CD4-positive, alpha-beta T cell treated with Interferon alpha-2 for 1 hour (primary cell): ENCODE measurements around the gene SRCIN1.
A peak's percentile ranks its signal among the peaks of the same experiment; 100 is the strongest.

Source experiments
- DNase-seq, 2 donors: peaks; one replicate each; pipeline ENCODE4 v3.0.0-alpha.2; 2020 to 2022

SRCIN1 gene

DNA sequence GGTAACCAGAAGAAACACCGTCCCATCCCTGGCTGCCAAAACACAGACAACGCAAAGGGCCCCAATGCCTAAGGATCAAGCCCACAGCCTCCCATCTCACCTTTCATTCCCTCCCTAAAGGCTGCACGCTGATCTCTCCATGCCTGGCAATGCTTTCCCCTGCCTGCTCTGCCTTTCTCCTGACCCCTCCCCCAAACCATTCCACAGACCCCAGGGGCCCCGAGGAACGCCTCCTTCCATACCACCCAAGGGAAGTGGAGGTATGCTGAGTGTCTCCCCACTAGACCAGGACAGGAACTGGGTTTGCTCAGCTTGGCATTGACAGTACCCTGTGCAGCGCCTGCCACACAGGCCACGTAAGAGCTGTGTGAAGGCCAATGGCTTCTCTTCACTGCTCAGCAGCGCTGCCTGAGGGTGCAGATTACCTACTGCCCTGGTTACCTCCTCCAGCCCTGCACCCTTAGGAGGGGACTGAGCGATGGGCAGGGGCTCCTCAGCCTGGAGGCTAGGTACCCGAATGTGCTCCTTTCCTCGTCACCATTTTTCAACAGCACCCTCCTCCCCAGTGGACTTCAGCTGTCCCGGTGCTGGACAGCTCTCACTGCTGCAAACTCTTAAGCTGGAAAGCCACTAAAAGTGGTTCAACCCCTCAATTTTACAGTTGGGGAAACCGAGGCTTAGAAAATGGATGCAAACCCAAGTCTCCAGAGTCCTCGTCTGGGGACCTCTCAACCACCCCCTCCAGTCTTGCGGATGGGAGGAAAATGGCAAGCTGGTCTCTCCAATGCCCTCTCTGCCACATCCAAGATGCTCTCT, 45.0 kb downstream of the SRCIN1 start:
- DNase-seq = peak; percentile 9 to 29

DNA sequence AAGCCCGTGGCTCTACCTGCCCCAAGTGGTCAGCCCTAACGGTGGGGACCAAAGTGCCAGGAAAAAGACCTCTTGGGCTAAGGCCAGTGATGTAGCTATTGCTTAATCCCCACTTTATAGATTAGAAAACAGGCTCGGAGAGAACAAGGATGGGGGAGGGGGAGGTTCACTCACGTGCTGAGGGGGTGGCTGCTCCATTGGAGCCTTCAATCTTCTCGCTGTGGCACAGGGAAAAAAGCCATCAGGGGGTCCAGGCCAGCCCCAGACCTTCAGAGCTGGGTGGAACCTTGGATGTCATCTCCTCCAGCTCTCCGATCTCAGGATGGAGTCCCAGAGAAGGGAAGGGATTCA, 45.9 kb downstream of the SRCIN1 start:
- DNase-seq = no peak

DNA sequence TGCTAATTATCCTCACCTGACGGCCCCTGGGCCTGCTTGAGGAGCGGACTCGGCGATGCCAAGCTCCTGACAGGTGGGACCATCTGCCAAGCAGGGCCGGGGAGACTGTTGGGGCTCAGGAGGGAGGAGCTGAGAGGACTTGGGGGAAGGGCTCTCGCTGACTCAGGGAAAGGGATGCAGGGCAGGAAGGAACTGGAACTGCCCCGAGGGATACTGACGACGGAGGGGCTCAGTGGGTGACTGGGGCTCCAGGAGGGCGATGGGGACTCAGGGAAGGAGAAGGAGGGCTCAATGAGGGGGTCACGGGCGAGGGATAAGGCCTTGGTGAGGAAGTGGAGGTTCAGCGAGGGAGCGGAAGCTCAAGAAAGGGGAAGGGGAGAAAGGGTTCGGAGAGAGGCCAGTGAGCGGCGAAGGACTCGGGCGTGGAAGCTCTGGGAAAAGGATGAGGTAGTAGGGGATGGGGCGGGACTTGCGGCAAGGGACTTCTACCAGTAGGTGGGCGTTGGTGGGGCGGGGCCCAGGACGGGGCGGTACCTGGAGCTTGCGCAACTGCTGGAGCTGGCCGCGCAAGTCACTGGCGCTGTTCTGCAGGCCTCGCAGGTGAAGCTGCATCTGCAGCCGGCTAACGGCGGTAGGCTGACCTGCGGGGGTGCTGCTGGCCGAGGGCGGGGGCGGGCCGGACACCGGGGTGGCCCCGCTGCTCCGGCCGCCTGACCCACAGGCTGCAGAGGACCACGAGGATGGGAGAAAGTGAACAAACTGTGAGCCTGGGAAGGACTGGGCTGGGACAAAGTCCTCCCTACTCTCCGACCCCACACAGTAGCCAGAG, 46.5 kb downstream of the SRCIN1 start:
- peak; percentile 87 to 89 for DNase-seq

DNA sequence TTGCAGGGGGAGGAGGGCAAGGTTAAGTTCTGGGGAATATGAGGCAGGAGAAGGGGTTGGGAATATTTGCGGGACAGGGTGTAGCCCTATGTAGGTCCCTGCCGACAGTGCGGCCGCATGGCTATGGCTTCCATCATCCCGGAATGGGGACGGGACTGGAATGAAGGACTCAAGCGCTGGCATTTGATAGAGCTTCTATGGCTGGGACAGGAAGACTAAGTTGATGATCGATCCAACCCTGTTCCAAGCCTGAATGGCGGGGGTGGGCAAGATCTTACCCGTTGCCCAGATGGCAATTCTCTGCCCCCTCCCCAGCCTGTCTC, 47.1 kb downstream of the SRCIN1 start:
- no peak for DNase-seq

DNA sequence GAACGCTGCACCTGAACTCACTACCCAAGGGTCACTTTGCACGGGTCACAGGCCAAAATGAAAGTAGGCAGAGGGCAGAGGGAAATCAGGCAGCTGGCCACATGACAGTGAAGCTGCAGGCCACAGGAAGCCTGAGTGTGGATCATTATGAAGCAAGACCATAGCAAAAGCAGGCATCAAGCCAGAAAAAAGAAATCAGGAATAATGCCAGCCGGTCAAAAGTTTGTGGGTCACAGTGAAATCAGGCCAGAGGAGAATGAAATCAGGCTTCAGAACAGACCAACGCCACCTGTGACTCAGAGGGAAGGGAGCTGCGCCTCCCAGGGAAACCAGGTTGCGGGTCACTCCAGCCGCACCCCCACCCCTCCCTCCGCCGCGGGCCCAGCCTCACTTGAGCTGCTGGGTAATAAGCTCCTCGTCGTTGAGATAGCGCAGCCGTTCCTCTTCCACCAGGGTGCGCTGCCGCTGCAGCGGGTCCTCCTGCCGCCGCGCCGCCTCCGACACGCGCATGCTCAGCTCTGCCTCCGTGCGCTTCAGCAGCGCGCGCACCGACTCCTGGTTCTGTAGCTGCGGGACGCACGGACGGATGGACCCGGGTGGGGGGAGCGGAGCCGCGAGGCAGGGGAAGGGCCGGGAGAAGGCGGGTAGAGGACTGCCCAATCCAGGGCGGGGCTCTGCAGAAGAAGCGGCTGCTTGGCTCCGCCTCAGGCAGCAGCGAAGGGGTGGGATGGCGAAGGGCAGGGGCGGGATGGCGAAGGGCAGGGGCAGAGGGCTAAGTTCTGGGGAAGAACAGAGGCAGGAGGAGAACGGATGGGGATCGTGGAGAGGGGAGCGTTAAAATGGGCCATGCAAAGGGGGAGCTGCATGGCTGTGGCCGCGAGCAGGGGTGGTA, 47.7 kb downstream of the SRCIN1 start:
- DNase-seq = peak; percentile 90 to 92

DNA sequence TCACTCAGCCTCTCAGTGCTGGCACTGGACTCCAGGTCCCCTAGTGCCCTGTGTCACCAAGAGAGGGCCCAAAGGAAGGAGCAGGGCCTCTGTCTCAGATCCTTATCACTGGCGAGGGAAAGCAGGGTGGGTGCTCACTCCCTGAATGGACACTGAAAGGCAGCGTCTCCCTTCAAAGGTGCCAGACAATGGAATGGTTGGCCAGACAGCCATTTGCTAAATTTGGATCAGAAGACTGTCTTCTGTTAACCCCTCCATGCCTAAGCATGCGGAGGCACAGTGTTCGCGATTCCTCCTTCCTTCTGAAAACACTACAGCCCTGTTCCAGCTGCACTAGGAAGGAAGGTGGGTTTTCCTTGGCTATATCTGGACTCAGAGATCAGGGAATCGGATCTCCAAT, 48.4 kb downstream of the SRCIN1 start:
- DNase-seq = no peak

DNA sequence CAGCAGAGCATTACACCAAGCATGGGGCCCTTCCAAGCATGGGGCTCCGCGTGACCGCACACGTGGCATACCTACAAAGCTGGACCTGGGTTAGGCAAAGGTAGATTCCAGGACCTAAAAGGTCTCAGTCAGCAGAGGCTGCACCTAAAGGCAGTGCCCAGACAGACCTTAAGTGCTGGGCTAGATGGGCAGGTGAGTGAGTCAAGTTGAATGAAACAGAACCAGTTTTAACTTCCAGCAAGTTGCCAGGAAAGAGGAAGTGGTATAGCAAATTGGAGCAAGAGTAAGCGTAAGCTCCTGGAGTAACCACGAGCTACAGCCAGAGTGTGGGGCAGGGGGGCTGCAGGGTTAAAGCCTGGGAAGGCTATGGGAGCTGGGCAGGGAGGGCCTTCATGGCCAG, 49.5 kb downstream of the SRCIN1 start:
- DNase-seq = no peak

DNA sequence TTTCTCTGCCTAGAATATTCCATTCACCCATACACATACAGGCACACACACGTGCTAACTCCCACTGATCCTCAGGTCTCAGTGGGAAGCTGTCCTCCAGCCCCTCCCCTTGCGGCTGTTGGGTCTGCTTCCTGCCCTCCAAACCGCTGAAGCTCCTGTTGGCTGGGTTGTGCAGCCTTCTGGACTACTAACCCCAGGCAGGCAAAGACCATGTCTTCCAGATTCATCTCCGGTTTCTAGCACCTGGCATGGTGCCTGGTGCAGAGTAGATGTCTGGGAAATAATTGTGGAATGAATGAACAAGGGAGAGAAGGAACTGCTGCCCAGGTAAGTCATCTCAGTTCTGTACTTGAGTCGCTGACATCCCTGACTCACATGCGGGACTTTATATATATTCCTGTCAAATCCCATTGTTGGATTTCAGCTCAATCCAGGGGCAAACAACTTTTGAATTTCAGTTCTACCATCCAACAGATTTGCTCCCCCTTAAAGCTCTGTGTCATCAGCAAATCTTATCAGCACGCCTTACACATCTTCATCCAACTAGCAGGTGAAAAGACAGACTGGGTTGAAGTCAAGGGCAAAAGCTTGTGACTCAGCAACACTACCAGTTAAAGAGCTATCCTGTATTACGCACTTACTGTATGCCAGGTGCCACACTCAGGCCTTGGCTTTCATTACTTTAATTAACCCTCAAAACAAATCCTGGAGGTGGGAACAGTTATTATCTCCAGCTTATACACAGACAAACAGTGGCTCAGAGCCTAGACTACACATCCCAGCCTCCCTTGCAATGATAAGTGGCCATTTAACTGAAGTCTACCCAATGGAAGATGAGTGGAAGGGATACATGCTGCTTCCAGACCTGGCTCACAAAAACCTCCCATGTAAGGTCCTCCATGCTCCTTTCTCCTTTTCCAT, 51.1 kb downstream of the SRCIN1 start:
- DNase-seq = no peak

DNA sequence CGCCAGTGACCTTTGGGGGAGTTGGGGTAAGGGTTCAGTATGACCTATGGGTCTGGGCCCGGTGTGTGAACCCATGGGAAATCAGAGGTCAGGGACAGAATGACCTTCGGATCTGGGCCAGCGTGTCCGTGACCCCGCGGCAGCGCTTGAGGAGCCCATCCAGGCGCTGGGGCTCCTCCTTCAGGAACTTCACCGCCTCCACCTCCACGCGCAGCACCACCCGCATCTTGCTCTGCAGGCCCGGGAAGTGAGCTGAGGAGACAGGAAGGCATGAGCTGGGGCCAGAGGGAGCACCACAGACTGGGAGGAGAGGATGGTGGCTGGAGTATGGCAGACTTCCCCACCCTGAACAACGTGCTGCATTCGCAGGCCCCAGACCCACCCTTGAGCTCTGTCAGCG, 53.4 kb downstream of the SRCIN1 start:
- DNase-seq = no peak

DNA sequence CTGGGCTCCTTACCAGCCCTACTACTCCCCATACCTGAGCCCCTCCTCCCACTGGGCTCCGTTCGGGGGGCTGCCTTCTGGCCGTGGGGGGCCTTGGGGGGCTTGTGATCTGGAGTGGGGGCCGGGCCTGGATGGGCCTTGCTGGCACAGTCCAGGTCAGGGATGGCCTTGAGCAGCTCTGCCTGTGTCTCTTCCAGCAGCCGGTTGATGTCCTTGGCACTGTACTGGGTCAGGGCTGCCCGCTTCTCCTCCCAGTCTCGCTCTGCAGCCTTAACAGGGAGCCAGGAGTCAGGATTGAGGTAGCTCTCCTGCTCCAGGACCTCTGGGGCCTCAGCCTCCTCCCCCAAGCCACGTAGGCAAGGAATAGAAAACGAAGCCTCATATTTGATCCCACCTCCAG, 54.6 kb downstream of the SRCIN1 start:
- DNase-seq = no peak

DNA sequence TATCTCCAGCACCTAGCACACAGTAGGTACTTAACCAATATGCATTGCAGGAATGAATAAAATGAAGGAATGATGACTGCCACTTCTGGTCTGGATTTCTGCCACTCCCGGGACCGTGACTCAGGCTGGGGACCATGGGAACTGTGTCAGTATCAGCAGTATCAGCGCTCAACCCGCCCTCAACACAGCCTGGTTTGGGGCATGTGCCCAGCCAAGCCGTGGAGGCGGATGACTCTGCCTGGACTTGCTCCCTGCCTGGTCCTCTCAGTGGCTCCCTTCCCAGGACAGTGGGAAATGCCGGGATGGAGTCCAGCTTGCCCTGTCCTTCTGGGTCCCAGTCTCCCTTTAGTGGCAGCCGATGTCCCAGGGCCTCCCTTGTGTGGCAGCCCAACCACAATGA, 55.1 kb downstream of the SRCIN1 start:
- DNase-seq = no peak

DNA sequence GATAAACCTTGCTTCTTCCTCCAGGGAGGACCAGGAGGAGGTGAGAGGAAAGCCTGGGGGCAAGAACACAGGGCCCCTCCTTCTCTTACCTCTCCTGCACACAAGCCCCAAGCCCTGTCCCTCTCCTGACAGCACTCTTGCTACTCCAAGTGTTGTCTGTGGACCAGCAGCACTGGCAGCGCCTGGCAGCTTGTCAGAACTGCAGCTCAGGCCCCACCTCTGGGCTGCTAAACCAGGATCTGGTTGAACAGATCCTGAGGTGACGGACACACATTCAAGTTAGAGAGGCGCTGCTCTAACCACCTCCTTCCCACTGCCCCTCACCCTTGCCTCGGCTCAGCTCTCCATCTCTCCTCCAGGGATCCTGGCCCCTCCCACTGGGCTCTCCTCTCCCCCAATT, 56.5 kb downstream of the SRCIN1 start:
- DNase-seq = no peak

DNA sequence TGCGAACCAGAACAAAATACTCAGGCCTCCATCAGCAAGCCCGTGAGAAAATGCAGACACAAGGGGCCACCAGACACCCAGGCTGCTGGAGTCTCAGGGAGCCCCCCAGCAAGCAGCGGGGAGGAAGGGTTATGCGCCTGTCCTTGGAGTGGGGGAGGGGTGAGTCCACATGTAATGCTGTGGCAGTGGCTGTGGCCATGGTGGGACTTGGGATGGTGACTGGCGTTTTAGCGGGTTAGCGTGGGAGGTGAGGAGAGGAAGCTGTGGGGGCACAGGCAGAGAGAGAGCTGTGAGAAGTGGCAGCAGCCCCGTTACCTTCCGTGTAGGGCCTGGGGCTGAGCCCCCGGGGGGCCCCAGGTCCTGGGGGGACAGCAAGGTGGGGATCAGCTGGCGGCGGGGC, 58.3 kb downstream of the SRCIN1 start:
- DNase-seq = no peak

DNA sequence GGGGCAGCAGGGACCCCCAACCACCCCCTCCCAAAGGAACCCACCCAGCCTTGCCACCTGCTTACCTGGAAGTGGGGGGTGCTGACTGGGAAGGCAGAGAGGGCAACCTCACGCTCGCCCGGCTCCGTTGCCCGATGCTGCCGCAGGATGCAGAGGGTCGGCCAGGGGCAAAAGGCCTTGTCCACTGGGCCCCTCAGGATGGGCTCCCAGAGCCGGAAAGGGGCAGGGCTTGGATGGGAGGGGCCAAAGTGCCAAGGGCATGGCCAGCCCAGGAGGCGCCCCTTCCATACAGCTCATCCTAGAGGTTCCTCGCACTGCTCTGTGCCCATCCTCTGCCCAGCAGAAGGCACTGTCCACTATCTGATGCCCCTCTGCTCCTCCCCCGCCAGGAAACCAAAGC, 59.4 kb downstream of the SRCIN1 start:
- no peak for DNase-seq

DNA sequence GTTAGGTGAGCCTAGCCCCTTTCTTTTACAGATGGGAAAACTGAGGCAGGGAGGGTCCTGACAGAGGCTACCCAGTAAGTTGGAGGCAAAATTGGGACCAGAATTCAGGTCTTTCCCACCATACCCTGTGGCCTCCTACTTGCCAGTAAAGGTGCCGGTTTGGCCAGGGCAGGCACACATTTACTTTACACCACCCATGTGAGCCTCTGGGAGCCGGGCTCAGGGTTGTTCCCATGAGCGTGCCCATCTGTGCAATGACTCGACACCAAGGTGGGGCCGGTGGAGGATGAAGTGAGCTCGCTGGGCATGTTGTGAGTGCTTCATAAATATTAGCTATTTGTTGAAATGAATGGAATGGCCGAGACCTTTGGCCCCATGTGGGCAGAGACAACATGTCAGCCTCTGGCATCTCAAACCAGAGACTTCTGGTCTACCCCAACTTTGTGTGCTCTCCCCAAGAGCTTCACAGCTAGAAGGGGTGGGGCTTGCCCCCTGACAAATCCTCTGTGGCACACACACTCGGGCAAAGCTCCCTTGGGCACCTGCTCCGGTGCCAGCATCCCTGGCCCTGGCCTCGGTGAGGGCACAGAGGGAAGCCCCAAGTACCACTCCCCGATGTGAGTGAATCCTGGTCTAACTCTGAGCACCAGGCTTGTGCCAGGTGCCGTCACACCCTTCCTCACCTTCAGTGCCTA, 60.1 kb downstream of the SRCIN1 start:
- no peak for DNase-seq

DNA sequence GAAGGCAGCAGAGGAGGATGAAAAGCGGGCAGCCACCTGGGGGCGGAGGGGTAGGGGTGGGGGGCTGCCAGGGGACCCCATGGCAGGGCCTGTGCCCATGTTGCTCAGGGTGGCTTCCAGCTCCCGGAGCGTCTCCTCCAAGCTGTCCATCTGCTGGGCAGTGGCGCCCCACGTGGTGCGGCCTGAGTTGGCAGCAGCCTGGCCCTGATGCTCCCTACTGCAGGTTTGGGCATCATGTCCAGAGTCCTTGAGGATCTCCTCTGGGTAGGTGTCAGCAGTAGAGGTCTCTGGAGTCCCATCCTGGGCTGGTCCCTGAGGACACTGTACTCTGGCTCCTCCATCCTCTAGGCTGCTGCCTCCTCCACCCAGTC, 60.9 kb downstream of the SRCIN1 start:
- DNase-seq = no peak

DNA sequence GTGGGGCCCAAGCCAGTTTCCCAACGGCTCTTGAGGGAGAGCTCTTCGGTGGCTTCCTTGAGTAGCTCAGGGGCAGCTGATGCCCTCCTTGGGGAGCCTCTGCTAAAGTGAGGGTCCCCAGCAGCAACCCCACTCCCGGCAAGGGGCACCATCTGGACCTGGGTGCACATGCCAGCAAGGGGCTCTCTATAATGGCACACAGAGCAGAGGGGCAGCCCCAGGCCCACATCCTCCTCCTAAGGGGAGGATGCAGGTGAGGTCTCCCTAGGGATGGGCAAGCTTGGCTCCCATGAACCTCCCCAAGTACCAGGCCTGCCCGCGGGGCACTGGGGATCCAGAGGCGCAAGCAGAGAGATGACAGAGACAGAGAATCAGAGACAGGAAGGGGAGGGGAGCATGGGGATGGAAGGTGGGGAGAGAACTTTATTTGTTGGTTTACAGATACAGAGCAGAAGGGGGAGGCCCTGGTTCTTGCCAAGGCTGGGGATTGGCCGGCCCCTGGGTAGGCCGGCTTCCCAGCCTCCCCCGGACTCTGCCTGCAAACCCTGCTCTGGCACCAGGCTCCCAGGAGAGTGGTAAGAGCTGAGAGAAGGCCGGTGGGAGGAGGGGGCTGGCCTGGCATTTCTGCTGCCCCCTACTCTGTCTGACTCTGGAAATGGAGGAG, 61.4 kb downstream of the SRCIN1 start:
- no peak for DNase-seq

DNA sequence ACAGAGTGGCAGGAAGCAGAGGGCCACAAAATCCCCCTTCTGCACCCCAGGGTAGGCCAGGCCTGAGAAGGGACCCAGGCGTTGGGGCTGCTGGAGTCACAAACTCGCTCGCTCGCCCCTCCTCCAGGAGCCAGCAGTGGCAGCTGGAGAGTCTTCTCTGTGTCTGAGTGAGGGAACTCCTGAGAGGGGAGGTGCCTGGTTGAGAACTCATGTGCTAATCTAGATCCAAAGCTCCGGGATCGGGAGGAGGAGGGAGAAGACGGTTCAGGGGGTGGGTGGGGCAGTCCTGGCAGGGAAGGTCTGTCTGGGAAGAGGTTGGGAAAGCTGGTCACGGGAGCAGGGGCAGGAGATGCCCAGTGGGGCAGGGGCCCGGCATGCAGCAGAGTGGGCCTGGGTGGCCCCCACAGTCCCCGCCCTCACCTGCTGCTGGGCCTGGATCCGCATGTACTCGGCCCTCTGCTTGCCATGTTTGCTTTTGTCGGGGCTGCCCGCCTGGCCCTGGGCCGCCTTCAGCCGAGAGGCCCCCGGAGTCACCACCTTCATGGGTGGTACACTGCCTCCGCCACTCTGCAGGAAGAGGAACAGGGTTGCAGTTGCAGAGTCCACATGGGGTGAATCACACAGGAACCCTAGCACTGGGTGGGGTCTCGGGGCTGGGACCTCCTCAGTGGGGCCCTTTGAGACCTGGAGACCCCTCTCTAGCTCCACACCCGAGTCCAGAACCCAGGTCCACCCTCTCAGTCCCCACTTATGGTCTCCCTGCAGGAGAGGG, 62.2 kb downstream of the SRCIN1 start:
- no peak for DNase-seq

DNA sequence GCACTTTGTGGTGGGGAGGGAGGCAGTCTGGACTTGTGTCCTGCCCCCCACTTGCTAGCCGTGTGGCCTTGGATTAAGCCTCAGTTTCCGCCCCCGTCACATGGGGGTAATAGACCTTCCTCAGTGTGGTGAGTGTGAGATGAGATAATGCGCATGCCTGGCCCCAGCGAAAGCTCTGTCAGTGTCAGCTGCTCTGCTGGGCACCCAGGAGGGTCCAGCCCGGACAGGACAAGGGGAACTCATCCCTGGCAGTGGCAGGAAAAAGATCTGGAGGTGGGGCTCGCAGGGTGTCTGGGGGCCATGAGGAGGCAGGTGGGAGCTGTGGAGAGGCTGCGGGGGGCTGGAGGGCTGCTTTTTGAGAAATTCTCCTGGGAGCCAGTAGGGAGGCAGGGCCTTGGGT, 63.5 kb downstream of the SRCIN1 start:
- DNase-seq = no peak

DNA sequence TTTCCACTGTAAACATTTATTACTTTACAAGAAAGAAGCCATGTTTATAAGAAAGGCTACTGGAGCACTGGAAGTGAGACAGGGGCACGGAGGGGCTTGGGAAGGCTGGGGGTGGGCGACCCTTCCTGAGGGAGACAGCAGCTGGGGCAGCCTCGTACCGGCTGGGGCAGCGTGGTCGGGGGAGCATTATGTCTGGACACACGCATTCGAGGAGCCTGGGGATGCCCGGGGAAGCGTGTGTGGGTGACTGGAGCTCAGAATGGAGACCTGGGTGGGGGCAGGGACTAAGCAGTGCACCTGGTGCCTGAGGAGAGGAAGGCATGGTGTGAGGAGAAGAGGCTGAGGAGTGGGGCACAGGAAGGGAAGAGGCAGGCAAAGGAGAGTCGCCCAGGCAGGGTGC, 64.5 kb downstream of the SRCIN1 start:
- DNase-seq = no peak
